Measurements from ENCODE around the gene OR51G2. TPM values are rescaled to one million over a fixed set of nuclear protein-coding genes. Genes with fewer than 3 reads are reported as not detected.

The OR51G2 gene
- total RNA-seq, 2 donors from 2014 or later: not detected

DNA sequence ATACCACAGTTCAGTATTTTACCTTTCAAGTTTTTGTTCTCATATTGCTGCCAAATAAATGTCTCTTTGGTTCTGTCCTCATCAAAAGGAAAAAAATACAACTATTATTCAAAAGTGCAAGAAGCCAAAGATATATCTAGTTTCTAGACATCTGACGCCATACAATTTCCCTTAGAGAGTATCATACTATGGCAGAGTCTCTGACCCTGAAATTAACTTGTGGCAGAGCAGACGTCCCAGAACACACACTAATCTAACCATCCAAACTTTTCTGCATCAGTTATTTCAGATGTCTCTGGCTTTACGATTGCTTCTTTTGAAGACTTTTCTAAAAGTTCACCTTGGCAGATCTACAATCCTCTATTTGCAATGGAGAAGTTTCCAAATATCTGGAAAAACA lies 34.8 kb downstream of the OR51G2 start:
- Histone ChIP-seq H3K27me3 (no peaks in the 10 kb centered on the region), H3K9me3 (no peaks in the 10 kb centered on the region), H3K36me3 (no peaks in the 10 kb centered on the region), H3K4me1 (no peaks in the 10 kb centered on the region), H3K27ac (no peak overlapping the region), H3K4me3 (no peak overlapping the region)
- TF ChIP-seq, protein P1, sequence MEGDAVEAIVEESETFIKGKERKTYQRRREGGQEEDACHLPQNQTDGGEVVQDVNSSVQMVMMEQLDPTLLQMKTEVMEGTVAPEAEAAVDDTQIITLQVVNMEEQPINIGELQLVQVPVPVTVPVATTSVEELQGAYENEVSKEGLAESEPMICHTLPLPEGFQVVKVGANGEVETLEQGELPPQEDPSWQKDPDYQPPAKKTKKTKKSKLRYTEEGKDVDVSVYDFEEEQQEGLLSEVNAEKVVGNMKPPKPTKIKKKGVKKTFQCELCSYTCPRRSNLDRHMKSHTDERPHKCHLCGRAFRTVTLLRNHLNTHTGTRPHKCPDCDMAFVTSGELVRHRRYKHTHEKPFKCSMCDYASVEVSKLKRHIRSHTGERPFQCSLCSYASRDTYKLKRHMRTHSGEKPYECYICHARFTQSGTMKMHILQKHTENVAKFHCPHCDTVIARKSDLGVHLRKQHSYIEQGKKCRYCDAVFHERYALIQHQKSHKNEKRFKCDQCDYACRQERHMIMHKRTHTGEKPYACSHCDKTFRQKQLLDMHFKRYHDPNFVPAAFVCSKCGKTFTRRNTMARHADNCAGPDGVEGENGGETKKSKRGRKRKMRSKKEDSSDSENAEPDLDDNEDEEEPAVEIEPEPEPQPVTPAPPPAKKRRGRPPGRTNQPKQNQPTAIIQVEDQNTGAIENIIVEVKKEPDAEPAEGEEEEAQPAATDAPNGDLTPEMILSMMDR (IDR thresholded peaks at IDR 0.05): no peak
- DNase-seq (ENCODE audit: low spot score): no peak

- Histone ChIP-seq H3K4me1 (no peaks in the 10 kb centered on the region), H3K4me3 (no peak overlapping the region), H3K27me3 (no peaks in the 10 kb centered on the region), H3K27ac (no peak overlapping the region), H3K36me3 (no peaks in the 10 kb centered on the region), H3K9me3 (no peaks in the 10 kb centered on the region)
- TF ChIP-seq, protein P1 (IDR thresholded peaks at IDR 0.05): no peak
- DNase-seq (ENCODE audit: low spot score): no peak
Observed at GRCh38 chr11:4882543-4882942, 36.6 kb downstream of the OR51G2 start.

- Histone ChIP-seq H3K36me3 (no peaks in the 10 kb centered on the region), H3K9me3 (no peaks in the 10 kb centered on the region), H3K27ac (no peak within 1 kb of the TSS), H3K27me3 (no peaks in the 10 kb centered on the region), H3K4me1 (no peaks in the 10 kb centered on the region), H3K4me3 (no peak within 1 kb of the TSS)
- no peak for DNase-seq (ENCODE audit: low spot score)
- TF ChIP-seq, protein P1 (IDR thresholded peaks at IDR 0.05): no peak
Observed at GRCh38 chr11:4881860-4882500, 37.2 kb downstream of the OR51G2 start, which contains the start of gene OR51T1. Gene OR51T1 (plus strand): TSS chr11:4881900. CDS start chr11:4881900, 0 bp downstream.

- Histone ChIP-seq H3K9me3 (no peaks in the 10 kb centered on the region), H3K27me3 (no peaks in the 10 kb centered on the region), H3K27ac (no peak overlapping the region), H3K36me3 (no peaks in the 10 kb centered on the region), H3K4me1 (no peaks in the 10 kb centered on the region), H3K4me3 (no peak overlapping the region)
- DNase-seq (ENCODE audit: low spot score): no peak
- TF ChIP-seq, protein P1 (IDR thresholded peaks at IDR 0.05): no peak
Observed at GRCh38 chr11:4881188-4881587, 38.0 kb downstream of the OR51G2 start.

GRCh38 chr11:4865855-4866254 lies 53.3 kb downstream of the OR51G2 start:
- Histone ChIP-seq H3K4me3 (no peak overlapping the region), H3K9me3 (no peaks in the 10 kb centered on the region), H3K36me3 (no peaks in the 10 kb centered on the region), H3K27ac (no peak overlapping the region), H3K4me1 (no peaks in the 10 kb centered on the region), H3K27me3 (no peaks in the 10 kb centered on the region)
- TF ChIP-seq, protein P1 (IDR thresholded peaks at IDR 0.05): no peak
- DNase-seq (ENCODE audit: low spot score): no peak

- H3K4me1 ChIP-seq: no peaks in the 10 kb centered on the region
- H3K27me3 ChIP-seq: no peaks in the 10 kb centered on the region
- no peaks in the 10 kb centered on the region for H3K9me3 ChIP-seq
- no peaks in the 10 kb centered on the region for H3K36me3 ChIP-seq
- no peak overlapping the region for H3K27ac ChIP-seq
- DNase-seq (ENCODE audit: low spot score): no peak
- TF ChIP-seq, protein P1 (IDR thresholded peaks at IDR 0.05): no peak
- H3K4me3 ChIP-seq: no peak overlapping the region
Observed at GRCh38 chr11:4863876-4864275, 55.3 kb downstream of the OR51G2 start.

Data from right atrium auricular region (tissue), 2 donors.